ENCODE data around the gene UXT. TPM values are rescaled to one million over a fixed set of nuclear protein-coding genes. Genes with fewer than 3 reads are reported as not detected.
A peak's percentile ranks its signal among the peaks of the same experiment; 100 is the strongest.

UXT gene
- total RNA-seq, 1 donor from 2014 or later = 73.5 TPM

DNA sequence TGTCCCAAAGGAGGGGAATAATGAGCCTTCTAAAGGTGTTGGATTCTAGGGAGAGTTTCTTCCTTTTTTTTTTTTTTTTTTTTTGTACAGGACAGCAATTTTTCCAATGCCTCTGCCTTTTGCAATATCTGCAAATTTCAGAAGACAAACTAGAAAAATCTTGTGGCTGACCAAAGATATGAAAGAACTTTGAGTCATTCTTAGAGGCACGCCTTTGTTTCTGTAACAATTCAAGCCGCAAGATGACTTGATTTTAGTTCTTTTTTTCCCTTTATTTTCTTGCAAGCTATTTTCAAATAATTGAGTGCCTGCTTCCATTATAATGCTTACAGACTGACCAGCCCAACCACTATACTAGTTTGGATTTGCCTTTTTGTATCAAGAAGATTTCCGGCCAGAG is 47.6 kb upstream of the UXT start:
- no peak overlapping the region for H3K27ac Mint-ChIP-seq (ENCODE audit: unreplicated experiment)
- peaks cover 2% of the 10 kb centered on the region for H3K4me1 Mint-ChIP-seq (ENCODE audit: low read depth, unreplicated experiment)
- no peak overlapping the region for H3K4me3 Mint-ChIP-seq (ENCODE audit: unreplicated experiment)
- no peaks in the 10 kb centered on the region for H4K20me1 ChIP-seq (ENCODE audit: insufficient read depth, low read length)
- DNase-seq (ENCODE audit: low read depth) (peak; percentile 53), FAIRE-seq (peak; percentile 79)
- no peak overlapping the region for H3K9ac ChIP-seq (ENCODE audit: low read length)
- no peaks in the 10 kb centered on the region for H3K79me2 ChIP-seq (ENCODE audit: insufficient read depth, low read length)
- H3K9me3 Mint-ChIP-seq (ENCODE audit: unreplicated experiment) = no peaks in the 10 kb centered on the region
- H3K9me3 ChIP-seq (ENCODE audit: insufficient read depth, low read depth, low read length) = no peaks in the 10 kb centered on the region
- H3K4me1 ChIP-seq (ENCODE audit: insufficient read depth, low read length) = no peaks in the 10 kb centered on the region
- TF ChIP-seq, protein P1, sequence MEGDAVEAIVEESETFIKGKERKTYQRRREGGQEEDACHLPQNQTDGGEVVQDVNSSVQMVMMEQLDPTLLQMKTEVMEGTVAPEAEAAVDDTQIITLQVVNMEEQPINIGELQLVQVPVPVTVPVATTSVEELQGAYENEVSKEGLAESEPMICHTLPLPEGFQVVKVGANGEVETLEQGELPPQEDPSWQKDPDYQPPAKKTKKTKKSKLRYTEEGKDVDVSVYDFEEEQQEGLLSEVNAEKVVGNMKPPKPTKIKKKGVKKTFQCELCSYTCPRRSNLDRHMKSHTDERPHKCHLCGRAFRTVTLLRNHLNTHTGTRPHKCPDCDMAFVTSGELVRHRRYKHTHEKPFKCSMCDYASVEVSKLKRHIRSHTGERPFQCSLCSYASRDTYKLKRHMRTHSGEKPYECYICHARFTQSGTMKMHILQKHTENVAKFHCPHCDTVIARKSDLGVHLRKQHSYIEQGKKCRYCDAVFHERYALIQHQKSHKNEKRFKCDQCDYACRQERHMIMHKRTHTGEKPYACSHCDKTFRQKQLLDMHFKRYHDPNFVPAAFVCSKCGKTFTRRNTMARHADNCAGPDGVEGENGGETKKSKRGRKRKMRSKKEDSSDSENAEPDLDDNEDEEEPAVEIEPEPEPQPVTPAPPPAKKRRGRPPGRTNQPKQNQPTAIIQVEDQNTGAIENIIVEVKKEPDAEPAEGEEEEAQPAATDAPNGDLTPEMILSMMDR (IDR thresholded peaks at IDR 0.05; ENCODE audit: insufficient read depth, low read depth, low read length) = no peak
- TF ChIP-seq EZH2 (IDR thresholded peaks at IDR 0.05; ENCODE audit: insufficient read depth, low read length) = no peak
- peaks cover 4% of the 10 kb centered on the region for H3K27me3 Mint-ChIP-seq (ENCODE audit: low read depth, unreplicated experiment)
- H3K4me2 ChIP-seq (ENCODE audit: low read length) = no peak overlapping the region
- no peak overlapping the region for H3K27ac ChIP-seq (ENCODE audit: low read depth, low read length)
- no peaks in the 10 kb centered on the region for H3K36me3 ChIP-seq (ENCODE audit: insufficient read depth, low read length)
- no peak overlapping the region for H2AFZ ChIP-seq (ENCODE audit: low read depth, low read length)
- H3K27me3 ChIP-seq (ENCODE audit: insufficient read depth, low read length) = no peaks in the 10 kb centered on the region
- no peaks in the 10 kb centered on the region for H3K36me3 Mint-ChIP-seq (ENCODE audit: low read depth, unreplicated experiment)
- H3K4me3 ChIP-seq (ENCODE audit: insufficient read depth, low read depth, low read length) = no peak overlapping the region

DNA sequence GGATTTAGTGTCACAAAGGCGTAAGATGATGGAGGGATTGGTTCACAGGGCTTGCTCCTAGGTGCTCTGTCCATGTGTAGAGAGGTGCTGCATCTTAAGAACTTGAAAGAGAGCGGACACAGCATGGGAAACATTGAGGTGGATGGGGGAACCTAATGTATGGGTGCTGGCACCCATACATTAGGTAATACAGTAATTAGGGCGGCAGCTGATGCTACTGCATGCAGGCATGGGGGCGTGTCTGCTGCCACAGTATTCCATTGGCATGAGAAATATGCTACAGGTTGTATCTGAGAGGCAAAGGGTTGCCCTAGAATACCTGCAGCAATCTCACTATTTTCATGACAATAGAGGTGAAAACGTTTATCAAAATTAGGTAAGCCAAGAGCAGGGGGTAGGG is 45.8 kb upstream of the UXT start:
- Histone ChIP-seq H4K20me1 (ENCODE audit: insufficient read depth, low read length) (no peaks in the 10 kb centered on the region), H3K4me1 (ENCODE audit: insufficient read depth, low read length) (no peaks in the 10 kb centered on the region), H3K4me2 (ENCODE audit: low read length) (no peak overlapping the region), H3K27ac (ENCODE audit: low read depth, low read length) (no peak overlapping the region), H3K27me3 (ENCODE audit: insufficient read depth, low read length) (no peaks in the 10 kb centered on the region), H3K9me3 (ENCODE audit: insufficient read depth, low read depth, low read length) (no peaks in the 10 kb centered on the region), H2AFZ (ENCODE audit: low read depth, low read length) (no peak overlapping the region), H3K4me3 (ENCODE audit: insufficient read depth, low read depth, low read length) (no peak overlapping the region), H3K9ac (ENCODE audit: low read length) (no peak overlapping the region), H3K36me3 (ENCODE audit: insufficient read depth, low read length) (no peaks in the 10 kb centered on the region), H3K79me2 (ENCODE audit: insufficient read depth, low read length) (no peaks in the 10 kb centered on the region)
- FAIRE-seq (peak; percentile 47), DNase-seq (ENCODE audit: low read depth) (no peak)
- H3K9me3 Mint-ChIP-seq (ENCODE audit: unreplicated experiment) = no peaks in the 10 kb centered on the region
- H3K36me3 Mint-ChIP-seq (ENCODE audit: low read depth, unreplicated experiment) = no peaks in the 10 kb centered on the region
- H3K4me3 Mint-ChIP-seq (ENCODE audit: unreplicated experiment) = no peak overlapping the region
- H3K27me3 Mint-ChIP-seq (ENCODE audit: low read depth, unreplicated experiment) = peaks cover 6% of the 10 kb centered on the region
- H3K4me1 Mint-ChIP-seq (ENCODE audit: low read depth, unreplicated experiment) = peaks cover 2% of the 10 kb centered on the region
- no peak overlapping the region for H3K27ac Mint-ChIP-seq (ENCODE audit: unreplicated experiment)
- TF ChIP-seq, protein P1 (IDR thresholded peaks at IDR 0.05; ENCODE audit: insufficient read depth, low read depth, low read length) = no peak
- TF ChIP-seq EZH2 (IDR thresholded peaks at IDR 0.05; ENCODE audit: insufficient read depth, low read length) = no peak

DNA sequence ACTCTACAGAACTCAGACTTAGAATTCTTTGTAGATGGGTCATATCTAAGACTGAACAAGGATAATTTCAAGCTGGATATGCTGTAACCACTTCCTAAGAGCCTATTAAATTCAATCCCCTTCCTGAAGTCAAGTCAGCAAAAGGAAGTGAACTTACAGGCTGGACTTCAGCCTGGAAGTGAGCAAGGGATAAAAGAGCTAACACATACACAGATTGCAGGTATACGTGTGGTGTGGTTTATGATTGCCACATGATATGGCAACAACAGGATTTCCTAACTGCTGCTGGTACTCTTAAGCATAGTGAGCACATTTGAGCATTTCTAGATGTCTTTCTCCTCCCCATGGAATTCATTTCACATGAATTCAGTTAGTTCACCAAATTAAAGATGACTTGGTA is 38.2 kb upstream of the UXT start:
- H3K4me1 Mint-ChIP-seq (ENCODE audit: low read depth, unreplicated experiment) = no peaks in the 10 kb centered on the region
- no peak overlapping the region for H3K27ac Mint-ChIP-seq (ENCODE audit: unreplicated experiment)
- peaks cover 3% of the 10 kb centered on the region for H3K9me3 Mint-ChIP-seq (ENCODE audit: unreplicated experiment)
- H3K79me2 ChIP-seq (ENCODE audit: insufficient read depth, low read length) = no peaks in the 10 kb centered on the region
- FAIRE-seq = no peak
- no peak overlapping the region for H3K4me3 ChIP-seq (ENCODE audit: insufficient read depth, low read depth, low read length)
- no peaks in the 10 kb centered on the region for H4K20me1 ChIP-seq (ENCODE audit: insufficient read depth, low read length)
- no peaks in the 10 kb centered on the region for H3K27me3 ChIP-seq (ENCODE audit: insufficient read depth, low read length)
- no peaks in the 10 kb centered on the region for H3K9me3 ChIP-seq (ENCODE audit: insufficient read depth, low read depth, low read length)
- peaks cover 2% of the 10 kb centered on the region for H3K27me3 Mint-ChIP-seq (ENCODE audit: low read depth, unreplicated experiment)
- no peaks in the 10 kb centered on the region for H3K4me1 ChIP-seq (ENCODE audit: insufficient read depth, low read length)
- H3K36me3 ChIP-seq (ENCODE audit: insufficient read depth, low read length) = no peaks in the 10 kb centered on the region
- no peak overlapping the region for H3K4me3 Mint-ChIP-seq (ENCODE audit: unreplicated experiment)
- TF ChIP-seq EZH2 (IDR thresholded peaks at IDR 0.05; ENCODE audit: insufficient read depth, low read length) = no peak
- TF ChIP-seq, protein P1 (IDR thresholded peaks at IDR 0.05; ENCODE audit: insufficient read depth, low read depth, low read length) = no peak
- no peak overlapping the region for H3K4me2 ChIP-seq (ENCODE audit: low read length)
- no peak overlapping the region for H3K27ac ChIP-seq (ENCODE audit: low read depth, low read length)
- no peak for DNase-seq (ENCODE audit: low read depth)
- H3K36me3 Mint-ChIP-seq (ENCODE audit: low read depth, unreplicated experiment) = no peaks in the 10 kb centered on the region
- no peak overlapping the region for H3K9ac ChIP-seq (ENCODE audit: low read length)
- H2AFZ ChIP-seq (ENCODE audit: low read depth, low read length) = no peak overlapping the region
